PFSK-1 (cell line): ENCODE data around the gene MAP2K5.

Experiments
- FOXP2 ChIP-seq: optimal IDR thresholded peaks from 2 replicates; pipeline ENCODE3; 2011; ENCODE audit warnings: borderline replicate concordance, control low read depth, inconsistent platforms; ENCODE audit not compliant: insufficient read depth; ENCODE audit errors: extremely low read length, extremely low read depth
- POLR2AphosphoS5 ChIP-seq: IDR thresholded peaks from 2 replicates; pipeline ENCODE4 v1.6.1; 2012; ENCODE audit warnings: low read depth, mild to moderate bottlenecking, control low read depth, low read length, moderate library complexity
- REST ChIP-seq, 2 experiments: IDR thresholded peaks; 2 replicates each; pipeline versions ENCODE4 v1.6.1 to v1.8.0; 2011 to 2012; ENCODE audit warnings: low read depth in 2 of 2, low read length in 2 of 2, control low read depth in 1 of 2, inconsistent platforms in 1 of 2, mild to moderate bottlenecking in 1 of 2, moderate library complexity in 1 of 2; ENCODE audit not compliant: insufficient read depth in 1 of 2
- SIN3A ChIP-seq: IDR thresholded peaks from 2 replicates; pipeline ENCODE4 v1.6.1; 2012; ENCODE audit warnings: mild to moderate bottlenecking, low read length, moderate library complexity, borderline replicate concordance; ENCODE audit not compliant: insufficient read depth
- TAF1 ChIP-seq: IDR thresholded peaks from 2 replicates; pipeline ENCODE4 v1.6.1; 2012; ENCODE audit warnings: low read length, control low read depth, borderline replicate concordance; ENCODE audit not compliant: insufficient read depth

The MAP2K5 gene

GRCh38 chr15:67569668-67570067 is 27.2 kb downstream of the MAP2K5 start:
- TF ChIP-seq REST (IDR thresholded peaks at IDR 0.05; ENCODE audit: insufficient read depth in 1 of 2, low read depth in 2 of 2, low read length in 2 of 2), result no peak
- no peak for TF ChIP-seq FOXP2
- TF ChIP-seq POLR2AphosphoS5, result no peak
- no peak for TF ChIP-seq SIN3A
- no peak for TF ChIP-seq TAF1

- TF ChIP-seq POLR2AphosphoS5, result no peak
- TF ChIP-seq SIN3A, result no peak
- no peak for TF ChIP-seq REST (IDR thresholded peaks at IDR 0.05; ENCODE audit: insufficient read depth in 1 of 2, low read depth in 2 of 2, low read length in 2 of 2)
- no peak for TF ChIP-seq TAF1
- TF ChIP-seq FOXP2, result no peak
These were observed 28.6 kb downstream of the MAP2K5 start for GRCh38 chr15:67570875-67571647.

GRCh38 chr15:67571648-67572415 is 29.3 kb downstream of the MAP2K5 start:
- TF ChIP-seq REST (IDR thresholded peaks at IDR 0.05; ENCODE audit: insufficient read depth in 1 of 2, low read depth in 2 of 2, low read length in 2 of 2) (no peak), FOXP2 (no peak), SIN3A (no peak), POLR2AphosphoS5 (no peak), TAF1 (no peak)

GRCh38 chr15:67573194-67573593 is 30.7 kb downstream of the MAP2K5 start:
- TF ChIP-seq POLR2AphosphoS5 (no peak), FOXP2 (no peak), TAF1 (no peak), REST (IDR thresholded peaks at IDR 0.05; ENCODE audit: insufficient read depth in 1 of 2, low read depth in 2 of 2, low read length in 2 of 2) (no peak), SIN3A (no peak)
